A549 (cell line): ENCODE measurements around the gene CARTPT.

ENCODE experiments used
- CTCF ChIP-seq: fragments of >200 bp; sonication (Bioruptor Twin); formaldehyde crosslinking; IDR thresholded peaks from 3 replicates; pipeline ENCODE4 v1.5.1; 2016
- RFX5 ChIP-seq: fragments of 450-650 bp; IDR thresholded peaks from 2 replicates; pipeline ENCODE4 v1.7.1; 2014; ENCODE audit warnings: antibody characterized with exemption, mild to moderate bottlenecking, moderate library complexity
- ZFP36 ChIP-seq: fragments of 450-650 bp; IDR thresholded peaks from 2 replicates; pipeline ENCODE4 v1.6.1; 2014; ENCODE audit warnings: borderline replicate concordance; ENCODE audit not compliant: partially characterized antibody

DNA sequence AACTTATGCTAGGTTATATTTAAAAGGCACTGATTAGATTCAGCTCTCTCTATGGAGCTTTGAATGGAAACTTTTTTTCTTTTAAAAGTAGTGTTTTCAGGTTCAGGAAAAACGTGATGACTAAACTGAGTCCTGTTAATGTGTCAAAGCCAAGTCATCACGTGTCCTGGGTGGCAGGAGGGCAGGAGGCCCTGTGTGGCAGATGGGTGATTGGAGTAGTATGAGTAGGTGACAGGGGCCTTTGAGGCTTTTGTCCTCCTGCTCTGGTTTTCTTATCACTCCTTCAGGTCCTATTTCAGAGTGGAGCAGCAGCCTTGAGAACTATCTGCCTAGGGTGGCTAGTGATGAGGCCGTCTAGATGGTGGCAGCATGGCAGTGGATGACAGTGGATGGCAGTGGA is 17.7 kb upstream of the CARTPT start:
- TF ChIP-seq CTCF (no peak), RFX5 (no peak), ZFP36 (no peak)
